ENCODE results near the gene KAT2B.

The KAT2B gene

GRCh38 chr3:20101041-20101440 lies 60.8 kb downstream of the KAT2B start:
- no peak for DNase-seq

GRCh38 chr3:20103731-20104130 lies 63.5 kb downstream of the KAT2B start:
- no peak for DNase-seq

GRCh38 chr3:20104167-20104661 lies 64.0 kb downstream of the KAT2B start:
- no peak for DNase-seq

- DNase-seq, result no peak
Observed at GRCh38 chr3:20105513-20106280, 65.5 kb downstream of the KAT2B start.

- no peak for DNase-seq
Observed at GRCh38 chr3:20107722-20108121, 67.5 kb downstream of the KAT2B start.

- no peak for DNase-seq
Observed at GRCh38 chr3:20108869-20109268, 68.6 kb downstream of the KAT2B start.

GRCh38 chr3:20110826-20111225 lies 70.6 kb downstream of the KAT2B start:
- DNase-seq, result no peak

- no peak for DNase-seq
Observed at GRCh38 chr3:20111836-20112235, 71.6 kb downstream of the KAT2B start.

GRCh38 chr3:20121088-20121487 lies 80.8 kb downstream of the KAT2B start:
- no peak for DNase-seq

- no peak for DNase-seq
Observed at GRCh38 chr3:20123131-20123652, 82.9 kb downstream of the KAT2B start.

GRCh38 chr3:20125289-20125688 lies 85.0 kb downstream of the KAT2B start:
- DNase-seq, result no peak

- DNase-seq, result no peak
Observed at GRCh38 chr3:20125897-20126296, 85.7 kb downstream of the KAT2B start.

GRCh38 chr3:20128358-20128757 lies 88.1 kb downstream of the KAT2B start:
- no peak for DNase-seq

- DNase-seq, result no peak
Observed at GRCh38 chr3:20130106-20130505, 89.9 kb downstream of the KAT2B start.

GRCh38 chr3:20136231-20136630 lies 96.0 kb downstream of the KAT2B start:
- DNase-seq, result no peak

- DNase-seq, result no peak
Observed at GRCh38 chr3:20137647-20138046, 97.4 kb downstream of the KAT2B start.

GRCh38 chr3:20140881-20141280 lies 100.6 kb downstream of the KAT2B start:
- DNase-seq, result no peak

- no peak for DNase-seq
Observed at GRCh38 chr3:20141316-20141715, 101.1 kb downstream of the KAT2B start.

GRCh38 chr3:20141851-20142250 lies 101.6 kb downstream of the KAT2B start:
- DNase-seq, result no peak

- DNase-seq, result no peak
Observed at GRCh38 chr3:20142517-20142916, 102.3 kb downstream of the KAT2B start.

GRCh38 chr3:20143519-20143918 lies 103.3 kb downstream of the KAT2B start:
- DNase-seq, result no peak

- DNase-seq, result no peak
Observed at GRCh38 chr3:20145874-20146273, 105.6 kb downstream of the KAT2B start.

- no peak for DNase-seq
Observed at GRCh38 chr3:20146301-20146700, 106.1 kb downstream of the KAT2B start.

- no peak for DNase-seq
Observed at GRCh38 chr3:20147361-20147760, 107.1 kb downstream of the KAT2B start.

- no peak for DNase-seq
Observed at GRCh38 chr3:20148466-20148865, 108.2 kb downstream of the KAT2B start.

Measured in NCI-H524 treated with DMSO at 0.1 percent for 48 hours (cell line).